Measurements from ENCODE around the gene ACKR4.

DNA sequence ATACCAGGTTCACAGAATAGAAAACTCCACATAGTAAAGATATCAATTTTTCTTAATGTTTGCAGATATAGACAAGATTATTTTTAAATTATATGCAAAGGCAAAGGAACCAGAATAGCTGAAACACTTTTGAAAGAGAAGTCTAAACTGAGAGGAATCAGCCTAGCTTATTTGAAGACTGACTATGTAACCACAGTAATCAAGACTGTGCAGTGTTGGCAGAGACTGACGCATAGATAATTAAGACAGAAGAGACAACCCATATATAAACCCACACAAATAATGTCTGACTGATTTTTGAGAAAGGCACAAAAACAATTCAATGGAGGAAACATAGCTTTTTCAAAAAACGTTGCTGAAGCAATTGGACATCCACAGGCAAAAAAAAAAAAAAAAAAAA is 28.6 kb upstream of the ACKR4 start:
- no peak for TF ChIP-seq POLR2A (IDR thresholded peaks at IDR 0.05; ENCODE audit: low read depth, low read length)
- TF ChIP-seq POLR2AphosphoS5 (IDR thresholded peaks at IDR 0.05; ENCODE audit: insufficient read depth, low read depth, low read length), result no peak
- TF ChIP-seq EZH2 (IDR thresholded peaks at IDR 0.05; ENCODE audit: borderline replicate concordance, low read depth, low read length, severe bottlenecking), result no peak
- TF ChIP-seq, protein P1, sequence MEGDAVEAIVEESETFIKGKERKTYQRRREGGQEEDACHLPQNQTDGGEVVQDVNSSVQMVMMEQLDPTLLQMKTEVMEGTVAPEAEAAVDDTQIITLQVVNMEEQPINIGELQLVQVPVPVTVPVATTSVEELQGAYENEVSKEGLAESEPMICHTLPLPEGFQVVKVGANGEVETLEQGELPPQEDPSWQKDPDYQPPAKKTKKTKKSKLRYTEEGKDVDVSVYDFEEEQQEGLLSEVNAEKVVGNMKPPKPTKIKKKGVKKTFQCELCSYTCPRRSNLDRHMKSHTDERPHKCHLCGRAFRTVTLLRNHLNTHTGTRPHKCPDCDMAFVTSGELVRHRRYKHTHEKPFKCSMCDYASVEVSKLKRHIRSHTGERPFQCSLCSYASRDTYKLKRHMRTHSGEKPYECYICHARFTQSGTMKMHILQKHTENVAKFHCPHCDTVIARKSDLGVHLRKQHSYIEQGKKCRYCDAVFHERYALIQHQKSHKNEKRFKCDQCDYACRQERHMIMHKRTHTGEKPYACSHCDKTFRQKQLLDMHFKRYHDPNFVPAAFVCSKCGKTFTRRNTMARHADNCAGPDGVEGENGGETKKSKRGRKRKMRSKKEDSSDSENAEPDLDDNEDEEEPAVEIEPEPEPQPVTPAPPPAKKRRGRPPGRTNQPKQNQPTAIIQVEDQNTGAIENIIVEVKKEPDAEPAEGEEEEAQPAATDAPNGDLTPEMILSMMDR (IDR thresholded peaks at IDR 0.05; ENCODE audit: extremely low read depth in 1 of 2, insufficient read depth in 1 of 2, low read depth in 1 of 2, low read length in 2 of 2), result no peak
- TF ChIP-seq, protein P2, sequence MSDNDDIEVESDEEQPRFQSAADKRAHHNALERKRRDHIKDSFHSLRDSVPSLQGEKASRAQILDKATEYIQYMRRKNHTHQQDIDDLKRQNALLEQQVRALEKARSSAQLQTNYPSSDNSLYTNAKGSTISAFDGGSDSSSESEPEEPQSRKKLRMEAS (IDR thresholded peaks at IDR 0.05; ENCODE audit: insufficient read depth, insufficient read length), result no peak
- no peak for TF ChIP-seq JUN (IDR thresholded peaks at IDR 0.05; ENCODE audit: borderline replicate concordance, insufficient read depth, insufficient read length, low read depth)
- no peak for TF ChIP-seq FOS (IDR thresholded peaks at IDR 0.05; ENCODE audit: borderline replicate concordance, insufficient read depth, low read length)
